GM19397 (cell line): ENCODE results near the gene POMGNT2.

ENCODE experiments used
- ATAC-seq: cut with Tn5 transposase; IDR thresholded peaks from one replicate; pipeline ENCODE4 v1.9.1; 2021; ENCODE audit warnings: mild to moderate bottlenecking, moderate library complexity; ENCODE audit not compliant: unreplicated experiment

Gene POMGNT2

GRCh38 chr3:43104039-43104438 is 1.8 kb downstream of the POMGNT2 start:
- no peak for ATAC-seq

DNA sequence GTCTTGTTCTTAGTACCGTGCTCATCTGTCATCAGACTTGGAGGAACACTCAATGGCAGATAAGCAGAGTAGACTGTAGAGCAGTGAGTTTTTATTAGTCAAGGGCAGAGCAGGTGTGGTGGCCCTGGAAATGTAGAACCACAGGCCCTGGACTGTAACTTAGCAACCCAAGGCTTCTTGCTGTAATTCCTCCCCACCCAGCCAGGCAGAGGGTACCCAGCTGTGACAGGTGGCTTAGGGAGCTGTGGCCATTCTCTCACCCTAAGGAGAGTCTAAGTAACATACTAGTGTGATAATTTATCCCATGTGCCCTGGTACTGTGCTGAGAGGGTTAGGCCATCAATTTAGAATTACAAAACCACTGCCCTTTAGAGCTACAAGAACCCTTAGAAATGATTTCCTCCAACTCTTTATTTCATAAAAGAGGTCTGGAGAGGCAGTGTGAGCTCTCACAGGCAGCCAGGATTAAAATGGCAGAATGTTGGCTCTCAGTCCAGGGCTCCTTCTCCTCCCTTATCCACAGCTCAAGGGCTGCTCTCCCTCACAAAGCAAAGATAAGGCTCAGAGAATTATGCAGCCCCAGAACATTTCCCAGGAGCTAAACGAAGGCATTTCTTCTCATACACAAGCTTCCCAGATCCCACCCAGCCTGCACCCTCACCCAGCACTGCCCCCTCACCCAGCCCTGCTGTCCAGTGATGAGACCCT is 3.0 kb downstream of the POMGNT2 start:
- no peak for ATAC-seq

DNA sequence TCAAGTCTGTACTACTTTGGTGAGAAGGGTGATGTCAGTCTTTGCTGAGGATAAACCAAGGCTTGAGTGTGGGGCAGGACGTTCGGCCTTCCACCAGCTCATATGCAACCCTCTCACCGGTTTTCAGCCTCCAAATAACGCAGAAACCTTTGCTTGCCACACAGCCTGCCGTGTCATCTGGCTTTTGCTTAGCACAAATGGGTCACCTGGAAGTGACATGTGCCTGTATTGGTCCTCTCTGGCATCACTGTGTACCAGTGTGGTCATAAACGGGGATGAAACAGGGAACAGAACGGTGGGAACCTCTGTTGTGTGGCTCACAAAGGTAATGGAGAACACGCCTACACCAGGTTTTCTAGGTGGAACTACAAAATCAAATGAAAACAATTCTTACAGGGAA is 7.1 kb downstream of the POMGNT2 start:
- ATAC-seq, result no peak

- ATAC-seq, result no peak
These were observed 8.3 kb downstream of the POMGNT2 start for GRCh38 chr3:43097400-43098080.

- ATAC-seq, result no peak
These were observed 9.1 kb downstream of the POMGNT2 start for GRCh38 chr3:43096761-43097160.

- no peak for ATAC-seq
These were observed 10.5 kb downstream of the POMGNT2 start for GRCh38 chr3:43095370-43095769.

- no peak for ATAC-seq
These were observed 11.0 kb downstream of the POMGNT2 start for GRCh38 chr3:43094851-43095250.

DNA sequence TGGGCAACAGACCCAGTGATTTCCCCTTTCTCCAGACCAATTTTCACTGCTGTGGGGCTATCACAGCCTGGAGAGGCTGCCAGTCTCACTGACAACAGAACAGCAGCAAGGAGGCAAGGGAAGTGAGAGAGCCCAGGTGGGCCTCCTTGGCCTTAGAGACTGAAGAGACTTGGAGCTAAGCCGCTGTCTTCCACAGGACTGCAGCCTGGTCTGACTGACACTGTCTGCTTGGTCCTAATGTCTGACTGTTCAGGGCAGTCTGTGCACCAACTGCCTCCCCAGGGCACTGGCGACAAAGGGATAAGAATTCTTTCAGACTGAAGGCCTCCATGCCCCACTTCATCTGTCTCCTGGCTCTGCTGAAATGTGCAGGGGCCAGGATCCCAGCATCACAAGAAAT is 11.5 kb downstream of the POMGNT2 start:
- no peak for ATAC-seq

GRCh38 chr3:43093974-43094373 is 11.9 kb downstream of the POMGNT2 start:
- ATAC-seq, result no peak

DNA sequence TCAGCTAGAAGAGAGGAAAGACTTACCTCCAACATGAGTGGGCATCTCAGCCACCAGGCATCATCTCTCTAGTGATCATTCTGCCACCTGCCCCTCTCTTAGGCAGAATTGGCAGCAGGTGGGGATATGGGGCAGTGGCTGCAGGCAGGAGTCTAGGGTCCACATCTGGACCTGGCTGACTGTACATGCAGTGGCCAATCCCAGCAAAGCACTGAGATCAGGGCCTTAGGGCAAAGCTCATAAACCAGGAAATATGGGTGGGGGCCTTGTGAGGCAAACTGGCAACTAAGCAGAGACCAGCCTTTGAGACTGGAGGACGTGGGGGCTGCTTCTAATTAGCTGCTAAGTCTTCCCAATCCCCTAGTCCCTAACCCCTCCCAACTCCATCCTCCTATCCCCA is 12.9 kb downstream of the POMGNT2 start:
- no peak for ATAC-seq

DNA sequence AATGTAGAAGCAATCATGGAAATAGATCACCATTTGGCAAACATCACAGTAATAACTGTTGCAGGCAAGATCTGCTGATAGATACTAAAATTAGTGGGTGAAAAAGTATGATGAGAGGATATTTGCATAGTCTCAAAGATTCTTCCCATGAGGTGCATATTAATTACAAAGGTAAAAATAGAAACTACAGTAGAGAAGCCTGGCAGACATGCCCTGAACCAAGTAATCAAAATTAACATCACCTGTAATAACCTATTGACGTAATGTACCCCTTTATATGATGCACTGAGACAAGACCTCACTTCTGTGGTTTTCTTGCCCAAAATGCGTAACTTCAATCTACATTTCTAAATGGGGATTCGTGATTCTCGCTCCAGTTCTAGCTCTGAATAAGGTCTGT is 14.4 kb downstream of the POMGNT2 start:
- no peak for ATAC-seq

- ATAC-seq, result no peak
These were observed 15.6 kb downstream of the POMGNT2 start for GRCh38 chr3:43090238-43090637.

GRCh38 chr3:43089081-43089480 is 16.8 kb downstream of the POMGNT2 start:
- ATAC-seq, result no peak

GRCh38 chr3:43087249-43087776 is 18.6 kb downstream of the POMGNT2 start:
- no peak for ATAC-seq

DNA sequence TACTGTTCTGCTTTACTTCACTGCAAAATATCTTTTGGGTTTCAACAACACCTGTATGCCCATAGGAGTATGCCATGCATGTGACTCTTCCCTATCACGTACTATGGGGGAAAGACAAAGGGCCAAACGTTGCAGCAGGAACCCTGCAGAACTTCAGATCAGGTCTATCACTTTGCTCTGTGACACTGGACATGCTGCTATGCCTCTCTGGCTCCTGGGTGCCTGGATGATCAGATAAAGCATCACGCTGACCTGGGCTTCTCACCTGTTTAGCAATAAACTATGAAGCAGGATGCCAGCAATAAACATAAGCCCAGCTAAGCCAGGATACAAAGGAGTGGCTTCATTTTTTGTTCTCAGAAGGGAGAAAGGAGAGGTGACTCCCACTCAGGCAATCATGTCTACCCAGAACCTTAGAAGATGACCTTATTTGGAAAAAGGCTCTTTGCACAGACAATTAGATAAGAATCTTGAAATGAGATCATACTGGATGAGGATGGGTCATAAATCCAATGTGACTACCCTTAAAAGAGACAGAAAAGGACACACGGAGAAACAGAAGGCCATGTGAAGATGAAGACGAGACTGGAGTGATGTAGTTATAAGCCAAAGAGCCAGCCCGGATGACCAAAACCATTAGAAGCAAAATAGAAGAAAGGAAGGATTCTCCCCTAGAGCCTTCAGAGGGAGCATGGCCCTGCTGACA is 19.3 kb downstream of the POMGNT2 start:
- no peak for ATAC-seq

DNA sequence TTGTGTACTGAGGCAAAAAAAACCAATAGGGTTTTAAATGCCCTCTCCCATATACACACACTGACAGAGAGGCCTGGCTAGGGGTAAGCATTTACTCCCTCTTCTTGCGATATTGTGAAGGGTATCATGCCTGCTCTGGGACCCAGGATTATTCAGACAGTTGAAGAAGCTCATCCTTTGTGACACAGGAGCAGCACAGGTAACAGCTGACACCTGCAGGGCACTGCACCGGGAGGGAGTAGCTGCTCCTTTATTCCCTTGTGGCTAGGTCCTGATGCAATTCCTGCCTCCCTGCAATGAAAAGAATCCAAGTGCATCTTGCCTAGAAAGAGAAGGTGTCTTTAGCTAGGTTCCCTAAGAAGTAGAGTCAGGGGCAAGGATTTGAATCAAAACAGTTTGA is 23.4 kb downstream of the POMGNT2 start:
- no peak for ATAC-seq

- ATAC-seq, result no peak
These were observed 24.1 kb downstream of the POMGNT2 start for GRCh38 chr3:43081796-43082195.

- ATAC-seq, result no peak
These were observed 24.9 kb downstream of the POMGNT2 start for GRCh38 chr3:43080726-43081568.

DNA sequence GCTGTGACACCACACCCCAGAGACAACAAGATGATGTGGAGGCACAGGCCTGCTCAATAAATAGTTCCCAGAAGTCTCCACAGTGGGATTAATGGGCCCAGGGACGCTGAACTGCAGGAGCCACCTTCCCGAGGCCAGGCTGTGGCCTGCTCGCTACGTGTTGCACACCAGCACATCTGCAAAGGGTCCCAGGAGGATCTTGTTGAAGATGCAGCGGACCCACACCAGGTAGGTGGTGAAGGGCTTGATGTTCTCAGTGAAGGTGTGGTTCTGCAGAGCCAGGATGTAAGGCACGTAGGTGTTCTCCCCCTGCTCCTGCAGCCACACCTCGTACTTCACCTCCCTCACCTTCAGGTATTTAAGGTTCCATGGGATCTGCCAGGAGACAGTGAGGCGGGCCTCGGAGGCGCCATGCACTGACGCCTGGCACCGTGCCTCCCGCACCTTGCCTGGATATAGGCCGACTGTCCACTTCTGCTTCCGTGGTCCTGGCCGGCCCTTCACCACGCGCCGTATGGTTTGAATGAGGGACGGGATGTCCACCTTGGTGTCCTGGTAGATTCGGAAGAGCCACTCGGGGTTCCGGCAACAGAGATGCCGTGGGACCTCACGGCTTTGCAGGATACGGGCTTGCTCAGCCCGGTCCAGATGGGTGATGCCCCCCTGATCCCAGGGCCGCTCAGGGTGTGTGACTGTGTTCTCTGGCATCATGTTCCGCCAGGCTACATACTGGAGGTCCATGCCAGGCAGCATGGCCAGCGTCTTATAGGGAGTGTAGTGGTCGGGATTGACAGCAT is 26.1 kb downstream of the POMGNT2 start:
- no peak for ATAC-seq

- ATAC-seq, result no peak
These were observed 28.2 kb downstream of the POMGNT2 start for GRCh38 chr3:43077707-43078106.
